DMS114 treated with DMSO at 0.1 percent for 48 hours (cell line): ENCODE results near the gene IMPACT.

Experiments used
- DNase-seq: peaks from one replicate; lab custom pipeline; 2025; ENCODE audit not compliant: unreplicated experiment; lab: John Stamatoyannopoulos, UW

Gene IMPACT, protein sequence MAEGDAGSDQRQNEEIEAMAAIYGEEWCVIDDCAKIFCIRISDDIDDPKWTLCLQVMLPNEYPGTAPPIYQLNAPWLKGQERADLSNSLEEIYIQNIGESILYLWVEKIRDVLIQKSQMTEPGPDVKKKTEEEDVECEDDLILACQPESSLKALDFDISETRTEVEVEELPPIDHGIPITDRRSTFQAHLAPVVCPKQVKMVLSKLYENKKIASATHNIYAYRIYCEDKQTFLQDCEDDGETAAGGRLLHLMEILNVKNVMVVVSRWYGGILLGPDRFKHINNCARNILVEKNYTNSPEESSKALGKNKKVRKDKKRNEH

DNA sequence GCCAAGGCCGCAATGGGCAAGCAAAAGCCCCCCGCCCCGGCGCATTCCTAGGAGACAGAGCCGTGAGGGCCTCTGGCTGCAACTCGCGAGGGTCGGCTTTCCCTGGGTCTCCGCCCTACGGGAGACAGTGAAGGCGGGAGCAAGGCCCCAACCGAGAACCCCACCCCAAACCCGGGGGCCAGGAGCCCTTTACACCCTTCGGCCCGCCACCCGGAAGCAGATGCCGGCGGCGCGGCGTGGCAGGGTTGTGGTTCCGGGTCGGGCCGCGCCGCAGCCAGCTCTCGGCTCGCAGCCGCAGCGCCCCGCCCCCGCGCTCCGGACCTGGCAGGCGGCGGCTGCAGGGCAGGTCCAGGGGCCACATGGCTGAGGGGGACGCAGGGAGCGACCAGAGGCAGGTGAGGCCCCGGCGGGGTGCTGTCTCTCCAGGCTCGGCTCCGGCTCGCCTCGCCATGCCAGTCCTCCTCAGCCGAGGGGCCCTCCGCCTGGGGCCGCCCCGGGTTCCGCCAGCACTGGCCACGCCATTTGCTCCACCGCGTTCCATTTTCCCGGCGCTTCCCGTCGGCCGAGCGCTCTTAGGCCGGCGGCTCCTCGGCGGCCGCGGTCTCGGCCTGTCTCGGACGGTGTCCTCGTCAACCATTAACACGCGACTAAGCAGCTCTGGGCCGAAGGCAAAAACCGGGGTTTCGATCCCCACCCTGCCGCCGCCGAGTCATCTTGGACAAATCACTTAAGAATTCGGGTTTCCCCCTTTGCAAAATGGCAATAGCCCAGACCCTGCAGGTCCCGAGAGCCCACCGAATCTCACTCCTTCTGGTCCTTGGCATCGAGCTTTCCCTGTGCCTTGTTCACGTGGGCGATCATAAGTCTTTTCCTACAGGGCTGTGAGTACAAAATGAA lies at the start of gene IMPACT:
Gene IMPACT (plus strand): TSS at position 273 of the 897 bp plus-strand sequence. CDS start 87 bp downstream, at position 360.
- peak; percentile 59 for DNase-seq

DNA sequence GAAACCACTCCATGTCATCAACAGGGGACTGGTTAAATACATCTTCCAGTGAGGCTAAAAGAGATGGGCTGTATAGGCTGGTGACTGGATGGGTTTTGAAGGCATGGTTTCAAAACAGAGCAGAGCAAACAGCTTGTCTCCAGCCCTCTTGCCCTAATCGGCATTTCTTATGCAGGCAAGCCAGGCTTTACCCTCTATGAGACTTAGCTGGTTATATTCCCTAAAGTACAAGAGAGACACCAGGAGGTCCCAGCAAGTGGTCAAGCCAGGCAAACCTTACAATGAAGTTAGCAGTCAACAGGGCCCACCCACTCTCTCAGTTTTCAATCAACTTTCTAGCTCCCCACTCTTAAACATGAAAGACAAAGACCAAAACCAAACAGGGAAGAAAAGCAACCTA lies 47.9 kb upstream of the IMPACT start:
- DNase-seq, result no peak

DNA sequence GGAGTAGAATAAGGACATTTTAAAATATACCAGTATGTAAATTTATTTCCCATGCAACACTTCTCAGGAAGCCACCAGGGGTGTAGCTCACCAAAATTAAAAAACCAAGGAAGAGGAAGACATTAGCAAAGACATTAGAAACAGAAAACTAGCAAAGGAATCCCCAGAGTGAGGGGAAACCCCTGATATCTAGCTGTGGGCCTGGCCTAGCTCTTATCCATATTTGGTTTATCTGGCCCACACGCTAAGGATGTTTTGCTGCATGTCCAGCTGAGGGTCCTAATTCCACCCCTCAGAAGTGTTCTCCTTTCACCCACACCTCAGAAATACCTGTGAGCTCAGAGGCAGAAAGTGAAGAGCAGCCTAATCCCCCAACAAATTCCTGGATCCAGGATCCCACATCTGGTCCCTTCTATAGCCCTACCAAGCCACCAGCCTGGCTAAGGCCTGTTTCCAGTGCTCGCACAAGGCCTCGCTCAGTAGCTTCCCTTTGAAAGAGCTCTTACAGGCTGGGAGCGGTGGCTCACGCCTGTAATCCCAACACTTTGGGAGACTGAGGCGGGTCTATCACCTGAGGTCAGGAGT lies 46.2 kb upstream of the IMPACT start:
- DNase-seq, result no peak

DNA sequence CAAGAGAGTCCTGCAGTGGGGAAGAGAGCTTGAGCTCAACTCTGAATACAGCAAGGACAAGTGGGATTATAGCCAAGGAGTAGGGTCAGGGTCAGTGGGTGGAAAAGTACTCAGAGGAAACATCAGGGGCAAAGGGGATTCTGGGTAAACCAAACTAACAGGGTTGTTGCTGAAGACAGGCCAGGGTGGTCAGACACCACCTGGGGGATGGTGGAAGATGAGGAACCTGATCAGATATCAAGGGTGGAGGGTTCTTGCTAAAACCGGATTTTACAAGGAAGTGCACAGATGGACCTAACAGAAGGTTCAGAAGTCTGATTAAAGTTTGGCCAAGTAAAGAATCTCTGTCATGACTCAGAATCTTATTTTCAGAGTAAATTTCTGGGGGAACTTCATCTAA lies 45.3 kb upstream of the IMPACT start:
- no peak for DNase-seq

DNA sequence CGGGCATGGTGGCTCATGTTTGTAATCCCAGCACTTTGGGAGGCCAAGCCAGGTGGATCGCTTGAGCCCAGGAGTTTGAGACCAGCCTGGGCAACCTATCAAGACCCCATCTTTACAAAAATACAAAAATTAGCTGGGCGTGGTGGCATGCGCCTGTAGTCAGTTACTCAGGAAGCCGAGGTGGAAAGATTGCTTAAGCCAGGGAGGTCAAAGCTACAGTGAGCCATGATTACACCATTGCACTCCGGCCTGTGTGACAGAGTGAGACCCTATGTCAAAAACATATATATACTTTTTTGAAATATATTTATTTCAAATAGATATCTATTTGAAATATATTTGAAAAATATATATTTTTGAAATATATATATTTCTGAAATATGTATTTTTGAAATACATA lies 39.8 kb upstream of the IMPACT start:
- DNase-seq, result no peak

DNA sequence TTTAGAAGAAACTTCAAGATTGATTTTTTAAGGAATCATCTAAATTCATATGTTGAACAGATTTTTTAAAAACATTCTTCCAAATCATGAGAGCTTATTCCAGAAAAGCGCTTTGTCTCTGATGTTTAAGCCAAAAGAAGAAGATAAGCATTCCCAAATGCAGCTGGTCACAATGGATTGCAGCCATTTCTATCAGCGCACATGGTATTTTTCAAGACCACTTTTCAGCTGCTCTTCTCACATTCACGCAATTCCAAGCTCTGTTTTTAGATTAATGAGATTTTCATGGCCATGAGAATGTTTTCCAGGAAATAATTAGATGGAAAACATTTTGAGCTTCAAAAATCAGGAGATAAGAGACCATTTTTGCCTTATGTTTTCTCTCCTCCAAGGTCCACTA lies 37.5 kb upstream of the IMPACT start:
- no peak for DNase-seq

DNA sequence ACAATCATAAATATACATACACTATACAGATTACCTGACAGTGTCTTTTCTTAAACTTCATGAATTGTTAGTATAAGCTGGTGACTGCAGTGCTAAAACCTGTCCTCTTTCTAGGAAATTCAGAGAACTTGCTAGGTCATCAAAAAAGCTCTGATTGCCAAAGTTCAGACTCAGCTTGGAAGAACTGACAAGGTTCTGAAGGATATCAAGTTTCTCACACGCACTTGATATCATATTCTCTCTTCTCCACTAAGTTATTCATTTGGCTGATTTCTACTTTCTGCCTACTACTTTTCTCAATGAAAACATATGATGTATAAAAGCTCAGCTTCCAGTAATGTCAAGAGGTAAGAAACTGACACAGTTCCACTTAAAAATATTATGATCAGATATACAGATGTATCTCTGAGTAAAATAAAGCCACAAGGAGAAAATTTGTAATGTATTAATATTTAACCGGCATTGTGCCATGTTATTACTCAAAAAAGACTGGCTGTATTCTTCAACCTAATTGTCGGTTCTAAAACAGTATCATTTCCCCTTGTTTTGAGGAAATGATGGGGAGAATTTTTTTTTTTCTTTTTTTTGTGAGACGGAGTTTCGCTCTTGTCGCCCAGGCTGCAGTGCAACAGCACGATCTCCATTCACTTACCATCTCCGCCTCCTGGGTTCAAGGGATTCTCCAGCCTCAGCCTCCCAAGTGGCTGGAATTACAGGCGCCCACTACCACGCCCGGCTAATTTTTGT lies 31.2 kb upstream of the IMPACT start:
- no peak for DNase-seq

DNA sequence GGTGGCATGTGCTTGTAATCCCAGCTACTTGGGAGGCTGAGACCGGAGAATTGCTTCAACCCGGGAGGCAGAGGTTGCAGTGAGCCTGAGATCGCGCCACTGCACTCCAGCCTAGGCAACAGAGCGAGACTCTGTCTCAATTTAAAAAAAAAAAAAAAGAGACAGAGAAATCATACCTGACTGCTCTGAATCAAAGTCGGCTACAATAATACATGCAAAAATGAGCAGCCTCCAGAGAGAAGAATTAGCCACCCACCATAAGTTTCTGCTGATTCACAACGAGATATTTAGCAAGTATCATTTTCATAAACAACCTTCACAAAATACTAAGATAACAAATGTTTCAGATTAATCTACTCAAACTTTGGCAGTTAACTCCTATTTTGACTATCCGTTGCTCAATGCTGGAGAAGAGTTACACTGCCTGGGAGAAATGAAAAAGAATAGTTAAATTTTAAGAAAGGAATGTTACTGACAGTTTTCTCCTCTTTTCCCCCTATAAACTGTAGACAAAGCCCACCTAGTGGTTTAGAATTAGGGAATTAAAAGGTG lies 30.3 kb upstream of the IMPACT start:
- DNase-seq, result no peak

DNA sequence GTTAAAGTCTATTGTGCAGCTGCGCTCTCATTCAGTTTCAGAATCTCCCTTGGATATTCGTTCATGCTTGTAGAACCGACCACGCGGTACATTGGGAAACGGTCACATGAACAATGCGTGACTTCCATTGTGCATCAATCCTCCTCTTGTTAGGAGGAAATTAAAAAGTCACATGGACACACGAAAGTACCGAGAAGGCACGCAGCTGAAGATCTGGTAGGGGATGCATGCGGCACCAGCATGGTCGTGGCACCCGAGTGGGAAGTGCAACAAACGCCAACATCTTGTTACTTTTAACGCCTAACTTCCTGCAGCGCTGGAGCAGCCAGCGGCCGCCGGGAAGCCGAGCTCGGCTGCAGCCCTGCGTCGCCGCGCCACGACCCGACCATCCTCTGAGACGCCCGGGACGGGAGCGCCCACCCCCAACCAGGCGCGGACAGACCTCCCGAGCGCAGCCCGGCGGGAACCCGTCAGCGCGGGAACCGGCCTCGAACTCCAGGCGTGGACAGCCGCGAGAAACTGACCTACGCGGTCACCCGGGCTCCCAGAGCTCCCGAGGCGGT lies 29.3 kb upstream of the IMPACT start:
- peak; percentile 64 for DNase-seq

DNA sequence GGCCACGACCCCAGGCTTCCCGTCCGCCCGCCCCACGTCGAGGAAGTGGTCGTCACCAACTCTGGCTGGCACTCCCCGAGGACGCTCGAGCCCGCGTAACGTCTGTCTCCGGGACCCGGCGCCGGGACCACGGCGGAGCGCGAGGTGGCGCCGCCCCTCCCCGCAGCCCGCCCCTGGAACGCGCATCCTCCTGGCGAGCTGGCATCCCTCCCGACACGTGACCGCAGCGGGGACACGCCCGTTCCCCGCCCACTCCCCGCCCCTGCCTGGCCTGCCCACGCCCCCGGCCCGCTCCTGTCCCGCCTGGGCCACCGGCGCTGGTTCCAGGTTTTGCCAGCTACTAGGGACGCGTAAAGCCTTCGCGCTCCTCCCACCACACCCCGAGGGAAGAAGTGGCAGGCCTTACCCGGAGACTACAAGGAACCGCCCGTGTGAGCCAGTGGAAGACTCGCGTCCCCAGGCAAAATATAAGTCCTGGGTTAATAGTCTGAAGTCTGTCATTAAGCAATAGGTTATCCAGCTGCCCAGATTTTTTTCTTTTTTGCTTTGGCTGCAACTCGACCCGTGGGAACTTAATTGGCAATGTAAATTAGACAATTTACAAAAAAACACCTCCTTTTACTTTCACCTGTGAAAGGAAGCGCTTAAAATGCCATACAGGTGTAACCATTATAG lies 28.6 kb upstream of the IMPACT start, which contains the start of gene OSBPL1A:
Gene OSBPL1A (minus strand): TSS at position 131 of the 675 bp plus-strand sequence. CDS start 20,291 bp downstream, outside the sequence.
- peak; percentile 74 for DNase-seq

DNA sequence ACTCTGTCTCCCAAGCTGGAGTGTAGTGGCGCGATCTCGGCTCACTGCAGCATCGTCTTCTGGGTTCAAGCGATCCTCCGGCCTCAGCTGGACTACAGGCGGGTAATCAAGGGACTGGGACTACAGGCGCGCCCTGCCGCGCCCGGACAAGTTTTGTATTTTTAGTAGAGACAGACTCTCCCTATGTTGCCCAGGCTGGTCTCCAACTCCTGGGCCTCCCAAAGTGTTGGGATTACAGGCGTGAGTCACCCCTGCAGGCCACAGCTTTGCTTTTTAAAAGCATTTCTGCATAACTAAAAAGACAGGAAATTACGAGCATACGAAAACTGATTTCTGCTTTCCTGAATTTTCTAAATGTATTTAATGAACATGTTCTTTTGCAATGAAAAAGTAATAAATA lies 27.9 kb upstream of the IMPACT start:
- DNase-seq, result no peak

DNA sequence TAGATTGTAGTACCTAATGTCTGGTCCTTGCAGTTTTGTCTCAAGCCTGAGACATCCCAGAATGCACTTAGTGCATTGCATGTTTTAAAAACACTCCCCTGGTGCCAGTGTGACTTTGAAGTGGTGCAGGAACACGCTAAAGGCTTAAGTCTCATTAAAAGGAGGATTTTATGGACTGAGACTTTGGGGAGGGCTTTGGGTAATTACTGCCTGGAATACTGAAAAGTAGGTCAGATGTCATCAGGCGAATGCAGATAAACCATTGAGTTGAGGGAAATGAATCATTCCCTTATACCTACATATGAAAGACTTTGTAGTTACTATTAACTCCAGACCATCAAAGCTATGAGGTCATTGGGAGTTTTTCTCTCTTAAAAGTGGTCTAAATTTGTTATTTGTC lies 25.9 kb upstream of the IMPACT start:
- DNase-seq, result no peak

DNA sequence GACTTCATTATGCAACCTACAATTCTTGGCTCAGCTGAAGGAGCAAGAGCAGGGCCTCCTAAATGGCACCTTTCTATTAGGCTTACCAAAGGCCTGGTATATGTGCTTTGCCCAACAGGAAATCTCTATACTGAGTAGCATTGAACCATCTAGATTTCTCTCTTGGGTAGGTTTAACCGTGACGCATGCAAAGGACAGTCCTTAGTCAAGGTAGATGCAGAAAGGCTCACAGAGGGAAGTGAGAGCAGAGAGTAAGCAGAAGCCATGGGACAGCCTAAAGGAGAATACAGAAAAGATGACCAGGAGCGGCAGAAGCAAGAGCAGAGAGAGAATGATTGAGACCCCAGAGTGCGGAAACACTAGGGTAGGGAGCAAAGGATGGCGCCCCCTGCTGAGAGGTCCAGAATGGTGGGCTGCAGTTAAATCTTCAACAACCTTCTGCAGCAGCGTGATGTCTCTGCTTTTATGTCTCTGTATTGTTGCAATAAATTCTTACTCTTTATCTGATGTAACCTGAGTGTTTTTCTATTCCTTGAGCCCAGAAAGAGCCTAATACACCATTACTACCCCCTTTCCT lies 24.2 kb upstream of the IMPACT start:
- DNase-seq, result no peak

DNA sequence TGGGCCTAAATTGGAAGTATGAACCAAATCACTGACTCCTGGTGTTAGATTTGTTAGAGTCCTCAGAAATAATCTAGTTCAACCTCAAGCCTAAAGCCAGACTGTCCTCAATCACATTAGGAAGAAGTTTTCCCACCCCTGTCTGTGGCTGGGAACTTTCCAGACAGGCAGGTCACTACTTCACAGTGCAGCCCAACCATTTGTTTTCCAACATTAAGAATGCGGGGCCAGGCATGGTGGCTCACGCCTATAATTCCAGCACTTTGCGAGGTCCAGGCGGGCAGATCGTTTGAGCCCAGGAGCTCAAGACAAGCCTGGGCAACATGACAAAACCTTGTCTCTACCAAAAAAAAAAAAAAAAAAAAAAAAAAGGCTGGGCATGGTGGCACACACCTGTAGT lies 23.4 kb upstream of the IMPACT start:
- DNase-seq, result no peak

DNA sequence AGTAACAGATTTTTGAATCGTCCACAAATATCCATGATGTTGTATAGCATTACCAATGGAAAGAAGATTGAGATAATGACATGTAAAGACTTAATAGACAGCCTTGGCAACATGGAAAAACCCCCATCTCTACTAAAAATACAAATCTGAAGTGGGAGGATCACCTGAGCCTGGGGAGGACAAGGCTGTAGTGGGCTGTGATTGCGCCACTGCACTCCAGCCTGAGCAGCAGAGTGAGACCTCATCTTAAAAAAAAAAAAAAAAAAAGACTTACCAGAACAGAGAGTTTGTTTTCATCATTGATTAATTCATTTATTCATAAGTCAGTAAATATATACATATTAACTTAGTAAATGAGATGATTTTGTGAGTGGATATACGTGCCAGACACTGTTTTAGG lies 21.9 kb upstream of the IMPACT start:
- DNase-seq, result no peak

DNA sequence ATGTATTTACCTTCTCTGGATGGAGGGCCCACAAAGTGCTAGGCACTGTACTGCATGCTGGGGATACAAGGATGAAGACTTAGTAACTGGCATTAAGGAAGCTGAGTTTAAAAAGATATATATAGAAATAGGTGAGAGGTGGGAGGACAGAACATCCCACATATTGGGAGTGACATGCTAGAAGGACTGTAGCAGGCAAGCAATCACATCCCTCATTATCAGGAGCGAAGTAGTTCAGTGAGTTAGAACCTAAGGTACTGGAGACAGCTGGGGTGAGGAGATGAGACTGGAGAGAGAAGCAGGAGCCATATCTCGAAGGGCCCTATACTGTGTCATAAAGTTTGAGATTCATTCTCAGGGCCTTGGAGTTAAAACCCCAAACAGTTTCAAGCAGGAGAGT lies 18.0 kb upstream of the IMPACT start:
- DNase-seq, result no peak

DNA sequence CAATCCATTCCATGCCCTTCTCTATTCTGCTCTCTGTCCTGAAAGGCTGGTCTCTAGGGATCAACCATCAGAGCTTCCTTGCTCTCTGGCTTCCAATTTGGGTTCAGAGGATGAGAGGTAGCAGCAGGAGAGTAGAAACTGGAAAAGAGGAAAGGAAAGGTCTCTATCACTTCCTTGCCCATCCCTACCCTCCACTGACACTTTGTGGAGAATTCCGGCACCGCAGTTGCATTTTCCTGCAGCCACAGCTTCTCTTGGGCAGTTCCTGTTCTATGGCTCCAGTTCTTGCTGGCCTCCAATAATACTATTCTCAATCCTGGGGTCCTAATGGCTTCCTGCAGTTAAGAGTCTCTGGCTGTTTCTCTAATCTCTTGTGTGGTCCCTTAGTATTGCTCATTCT lies 13.3 kb upstream of the IMPACT start:
- no peak for DNase-seq

DNA sequence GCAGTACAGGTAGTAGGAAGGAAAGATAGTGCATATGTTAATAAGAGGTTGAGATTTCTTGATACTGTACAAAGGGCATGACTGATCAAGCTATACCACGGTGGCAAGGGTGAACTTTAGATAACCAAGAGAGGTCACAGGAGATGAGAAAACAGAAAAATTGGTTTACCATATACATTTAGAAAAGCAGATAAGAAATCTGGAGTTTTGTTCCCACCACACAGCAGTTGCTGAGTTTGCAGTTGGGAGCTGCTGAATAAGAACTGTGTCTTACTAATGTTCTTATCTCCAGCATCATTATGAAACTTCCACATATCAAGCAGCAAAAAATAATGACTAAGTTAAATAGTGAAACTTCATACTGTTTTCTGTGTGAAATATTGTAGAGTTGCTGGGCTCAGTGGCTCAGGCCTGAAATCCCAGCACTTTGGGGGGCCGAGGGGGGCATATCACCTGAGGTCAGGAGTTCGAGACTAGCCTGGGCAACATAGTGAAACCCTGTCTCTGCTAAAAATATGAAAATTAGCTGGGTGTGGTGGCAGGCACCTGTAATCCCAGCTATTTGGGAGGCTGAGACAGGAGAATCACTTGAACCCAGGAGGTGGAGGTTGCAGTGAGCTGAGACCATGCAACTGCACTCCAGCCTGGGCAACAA lies 12.0 kb upstream of the IMPACT start:
- no peak for DNase-seq

DNA sequence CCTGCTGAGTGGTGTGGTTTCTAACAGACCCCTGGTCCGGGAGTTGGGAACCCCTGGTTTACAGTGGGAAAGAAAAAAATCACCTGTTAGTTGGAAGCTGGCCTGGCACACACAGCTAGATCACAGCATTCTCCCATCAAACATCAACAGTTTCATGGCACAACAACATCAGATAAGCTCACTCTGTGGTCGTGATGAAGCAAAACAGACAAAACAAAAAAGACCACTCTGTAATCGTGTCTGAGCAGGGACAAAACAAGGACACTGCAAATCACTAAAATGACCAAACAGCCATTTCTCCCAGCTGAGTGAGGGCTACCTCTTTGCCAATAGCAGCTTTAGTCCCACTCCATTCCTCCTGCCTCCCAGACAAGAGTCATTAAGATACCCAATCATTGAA lies 9.0 kb upstream of the IMPACT start:
- DNase-seq, result no peak
